Transverse colon (tissue), 3 donors: ENCODE results near the gene FAM171A1.

Experiments used
- EP300 ChIP-seq: sonication (generic); formaldehyde crosslinking; IDR thresholded peaks from one replicate; pipeline ENCODE4 v1.6.1; 2017; ENCODE audit warnings: antibody characterized with exemption, low read depth
- POLR2A ChIP-seq: fragments of 450-650 bp; IDR thresholded peaks from one replicate; pipeline ENCODE4 v1.6.1; 2016; ENCODE audit warnings: antibody characterized with exemption, mild to moderate bottlenecking, moderate library complexity
- TF ChIP-seq, protein P1 (sequence below), 5 experiments: fragments of 200-600 bp in 3 of 5; fragments of 450-650 bp in 2 of 5; sonication (generic) in 3 of 5; IDR thresholded peaks; 1 replicate in 2 of 5; 2 replicates in 3 of 5; pipeline ENCODE4 v1.5.1; 2016 to 2017; ENCODE audit warnings: antibody characterized with exemption in 5 of 5, inconsistent platforms in 3 of 5, mild to moderate bottlenecking in 2 of 5, moderate library complexity in 1 of 5

DNA sequence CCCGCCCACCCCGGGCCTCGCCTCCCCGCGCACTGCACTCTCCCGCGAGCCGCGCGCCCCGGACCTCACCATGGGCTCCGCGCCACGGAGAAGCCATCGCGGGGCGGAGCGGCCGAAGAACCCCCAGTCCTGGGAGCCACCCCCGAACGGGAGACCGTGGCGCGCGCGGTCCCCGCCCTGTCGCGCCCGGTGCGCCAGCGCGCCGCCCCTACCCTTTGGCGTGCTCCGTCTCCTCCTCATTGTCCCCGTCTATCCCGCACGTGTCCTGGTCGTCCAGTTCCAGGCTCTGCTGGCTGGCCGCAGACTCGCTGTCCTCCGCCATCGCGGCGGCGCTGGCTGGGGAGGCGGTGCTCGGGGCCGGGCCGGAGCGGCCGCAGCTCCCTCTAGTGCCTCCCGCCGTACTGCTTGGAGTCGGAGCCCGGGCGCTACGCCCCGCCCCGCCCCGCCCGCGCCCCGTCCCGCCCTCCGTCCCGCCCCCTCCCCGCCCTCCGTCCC, 202.8 kb downstream of the FAM171A1 start, which contains the start of gene NMT2:
- TF ChIP-seq, protein P1, sequence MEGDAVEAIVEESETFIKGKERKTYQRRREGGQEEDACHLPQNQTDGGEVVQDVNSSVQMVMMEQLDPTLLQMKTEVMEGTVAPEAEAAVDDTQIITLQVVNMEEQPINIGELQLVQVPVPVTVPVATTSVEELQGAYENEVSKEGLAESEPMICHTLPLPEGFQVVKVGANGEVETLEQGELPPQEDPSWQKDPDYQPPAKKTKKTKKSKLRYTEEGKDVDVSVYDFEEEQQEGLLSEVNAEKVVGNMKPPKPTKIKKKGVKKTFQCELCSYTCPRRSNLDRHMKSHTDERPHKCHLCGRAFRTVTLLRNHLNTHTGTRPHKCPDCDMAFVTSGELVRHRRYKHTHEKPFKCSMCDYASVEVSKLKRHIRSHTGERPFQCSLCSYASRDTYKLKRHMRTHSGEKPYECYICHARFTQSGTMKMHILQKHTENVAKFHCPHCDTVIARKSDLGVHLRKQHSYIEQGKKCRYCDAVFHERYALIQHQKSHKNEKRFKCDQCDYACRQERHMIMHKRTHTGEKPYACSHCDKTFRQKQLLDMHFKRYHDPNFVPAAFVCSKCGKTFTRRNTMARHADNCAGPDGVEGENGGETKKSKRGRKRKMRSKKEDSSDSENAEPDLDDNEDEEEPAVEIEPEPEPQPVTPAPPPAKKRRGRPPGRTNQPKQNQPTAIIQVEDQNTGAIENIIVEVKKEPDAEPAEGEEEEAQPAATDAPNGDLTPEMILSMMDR (IDR thresholded peaks at IDR 0.05) = peak in 4 of 5 experiments; percentile 24 to 50 (median 36)
- TF ChIP-seq EP300 (no peak), POLR2A (peak; percentile 88)
